ENCODE measurements around the gene IQSEC2. TPM values are rescaled to one million over a fixed set of nuclear protein-coding genes. Genes with fewer than 3 reads are reported as not detected.

IQSEC2 gene
- total and polyA plus RNA-seq, 9 of the 15 experiments (the other 6 are each of a cell fraction or from before 2014, with no cell fraction given): 2.7 to 41.8 (median 20.1) TPM

GRCh38 chrX:53324803-53325202 lies 43.4 kb upstream of the IQSEC2 start:
- Histone ChIP-seq H3K9me1 (ENCODE audit: control insufficient read depth, insufficient read depth, low read length) (no peaks in the 10 kb centered on the region), H3K9ac (ENCODE audit: insufficient read depth in 1 of 2, low read depth in 2 of 2, low read length in 2 of 2) (no peak overlapping the region), H2AFZ (ENCODE audit: low read depth, low read length) (no peak overlapping the region), H3K4me2 (ENCODE audit: insufficient read depth, low read length) (no peak overlapping the region), H3K4me1 (replicated peaks in 1 of 2; ENCODE audit: control insufficient read depth in 2 of 2, insufficient read depth in 2 of 2, low read length in 2 of 2) (peaks cover 0 to 14% of the 10 kb centered on the region in 2 experiments; a peak in 2 of 5 replicates), H3K9me3 (replicated peaks; ENCODE audit: control insufficient read depth, insufficient read depth, low read depth, low read length) (no peaks in the 10 kb centered on the region), H3K4me3 (no peak overlapping the region), H3K79me2 (ENCODE audit: control insufficient read depth, insufficient read depth, low read length) (no peaks in the 10 kb centered on the region), H3K27ac (ENCODE audit: extremely low read depth, low read depth, low read length) (no peak overlapping the region), H3K27me3 (ENCODE audit: control insufficient read depth in 2 of 2, insufficient read depth in 2 of 2, low read length in 2 of 2) (peaks cover 21 to 60% of the 10 kb centered on the region in 2 experiments; a peak in 4 of 5 replicates), H3K36me3 (ENCODE audit: control insufficient read depth, insufficient read depth, low read length) (no peaks in the 10 kb centered on the region), H4K20me1 (replicated peaks; ENCODE audit: control insufficient read depth, insufficient read depth, low read length) (peaks cover 6% of the 10 kb centered on the region)
- ATAC-seq: no peak
- CTCF ChIA-PET (ENCODE audit: low intra/inter-chr PET ratio): no interaction called here
- in situ Hi-C loops (cut with MboI): no loop called here
- no peak for DNase-seq (ENCODE audit: extremely low read depth in 1 of 4, low spot score in 3 of 4)
- BruUV-seq (replicated peaks): no TSS peak
- intact Hi-C loops (cut with micrococcal nuclease): no loop called here
- TF ChIP-seq BCOR (IDR thresholded peaks at IDR 0.05): peak; percentile 10; the same call in 1 of the 2 replicates
- TF ChIP-seq ZBTB7A (IDR thresholded peaks at IDR 0.05; ENCODE audit: borderline replicate concordance, control insufficient read depth, low read depth, low read length): no peak
- TF ChIP-seq, protein P1, sequence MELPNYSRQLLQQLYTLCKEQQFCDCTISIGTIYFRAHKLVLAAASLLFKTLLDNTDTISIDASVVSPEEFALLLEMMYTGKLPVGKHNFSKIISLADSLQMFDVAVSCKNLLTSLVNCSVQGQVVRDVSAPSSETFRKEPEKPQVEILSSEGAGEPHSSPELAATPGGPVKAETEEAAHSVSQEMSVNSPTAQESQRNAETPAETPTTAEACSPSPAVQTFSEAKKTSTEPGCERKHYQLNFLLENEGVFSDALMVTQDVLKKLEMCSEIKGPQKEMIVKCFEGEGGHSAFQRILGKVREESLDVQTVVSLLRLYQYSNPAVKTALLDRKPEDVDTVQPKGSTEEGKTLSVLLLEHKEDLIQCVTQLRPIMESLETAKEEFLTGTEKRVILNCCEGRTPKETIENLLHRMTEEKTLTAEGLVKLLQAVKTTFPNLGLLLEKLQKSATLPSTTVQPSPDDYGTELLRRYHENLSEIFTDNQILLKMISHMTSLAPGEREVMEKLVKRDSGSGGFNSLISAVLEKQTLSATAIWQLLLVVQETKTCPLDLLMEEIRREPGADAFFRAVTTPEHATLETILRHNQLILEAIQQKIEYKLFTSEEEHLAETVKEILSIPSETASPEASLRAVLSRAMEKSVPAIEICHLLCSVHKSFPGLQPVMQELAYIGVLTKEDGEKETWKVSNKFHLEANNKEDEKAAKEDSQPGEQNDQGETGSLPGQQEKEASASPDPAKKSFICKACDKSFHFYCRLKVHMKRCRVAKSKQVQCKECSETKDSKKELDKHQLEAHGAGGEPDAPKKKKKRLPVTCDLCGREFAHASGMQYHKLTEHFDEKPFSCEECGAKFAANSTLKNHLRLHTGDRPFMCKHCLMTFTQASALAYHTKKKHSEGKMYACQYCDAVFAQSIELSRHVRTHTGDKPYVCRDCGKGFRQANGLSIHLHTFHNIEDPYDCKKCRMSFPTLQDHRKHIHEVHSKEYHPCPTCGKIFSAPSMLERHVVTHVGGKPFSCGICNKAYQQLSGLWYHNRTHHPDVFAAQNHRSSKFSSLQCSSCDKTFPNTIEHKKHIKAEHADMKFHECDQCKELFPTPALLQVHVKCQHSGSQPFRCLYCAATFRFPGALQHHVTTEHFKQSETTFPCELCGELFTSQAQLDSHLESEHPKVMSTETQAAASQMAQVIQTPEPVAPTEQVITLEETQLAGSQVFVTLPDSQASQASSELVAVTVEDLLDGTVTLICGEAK (IDR thresholded peaks at IDR 0.05): 0 out of 2 replicates have a peak, but pooled peaks have one; percentile 34
- TF ChIP-seq, protein P1 (CRISPR knock-in tag; IDR thresholded peaks at IDR 0.05): no peak
- TF ChIP-seq, protein P2, sequence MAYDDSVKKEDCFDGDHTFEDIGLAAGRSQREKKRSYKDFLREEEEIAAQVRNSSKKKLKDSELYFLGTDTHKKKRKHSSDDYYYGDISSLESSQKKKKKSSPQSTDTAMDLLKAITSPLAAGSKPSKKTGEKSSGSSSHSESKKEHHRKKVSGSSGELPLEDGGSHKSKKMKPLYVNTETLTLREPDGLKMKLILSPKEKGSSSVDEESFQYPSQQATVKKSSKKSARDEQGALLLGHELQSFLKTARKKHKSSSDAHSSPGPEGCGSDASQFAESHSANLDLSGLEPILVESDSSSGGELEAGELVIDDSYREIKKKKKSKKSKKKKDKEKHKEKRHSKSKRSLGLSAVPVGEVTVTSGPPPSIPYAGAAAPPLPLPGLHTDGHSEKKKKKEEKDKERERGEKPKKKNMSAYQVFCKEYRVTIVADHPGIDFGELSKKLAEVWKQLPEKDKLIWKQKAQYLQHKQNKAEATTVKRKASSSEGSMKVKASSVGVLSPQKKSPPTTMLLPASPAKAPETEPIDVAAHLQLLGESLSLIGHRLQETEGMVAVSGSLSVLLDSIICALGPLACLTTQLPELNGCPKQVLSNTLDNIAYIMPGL (CRISPR knock-in tag; IDR thresholded peaks at IDR 0.05): no peak
- TF ChIP-seq RBM25 (IDR thresholded peaks at IDR 0.05; ENCODE audit: low read depth, low read length, severe bottlenecking): peak; percentile 63
- TF ChIP-seq ZFP36 (IDR thresholded peaks at IDR 0.05; ENCODE audit: low read depth, low read length, partially characterized antibody): peak; percentile 16
- WGBS (ENCODE audit: insufficient coverage, low coverage, missing lambda C conversion rate): 0% methylated on average over 1 of the region's 1 CpG
- POLR2A ChIA-PET: no interaction called here
- no peak for FAIRE-seq

All from K562 (cell line).